Measurements from ENCODE around the gene PLCB1. TPM values are rescaled to one million over a fixed set of nuclear protein-coding genes. Genes with fewer than 3 reads are reported as not detected.

PLCB1 gene
- total RNA-seq, 1 donor from 2014 or later, result 10.8 TPM

GRCh38 chr20:8709627-8710026 is 577.6 kb downstream of the PLCB1 start:
- DNase-seq (ENCODE audit: low spot score), result no peak
- Mint-ChIP-seq H3K27me3 (ENCODE audit: low read depth) (no peaks in the 10 kb centered on the region), H3K4me3 (ENCODE audit: unreplicated experiment) (no peak overlapping the region), H3K36me3 (ENCODE audit: low read depth) (peaks cover 3% of the 10 kb centered on the region), H3K27ac (ENCODE audit: unreplicated experiment) (no peak overlapping the region), H3K9me3 (ENCODE audit: low read depth) (no peaks in the 10 kb centered on the region), H3K4me1 (ENCODE audit: low read depth) (no peaks in the 10 kb centered on the region)
- no peak for TF ChIP-seq CTCF (IDR thresholded peaks at IDR 0.05)

GRCh38 chr20:8711501-8711900 is 579.4 kb downstream of the PLCB1 start:
- DNase-seq (ENCODE audit: low spot score), result no peak
- no peaks in the 10 kb centered on the region for H3K27me3 Mint-ChIP-seq (ENCODE audit: low read depth)
- H3K36me3 Mint-ChIP-seq (ENCODE audit: low read depth), result peaks cover 5% of the 10 kb centered on the region
- no peak overlapping the region for H3K27ac Mint-ChIP-seq (ENCODE audit: unreplicated experiment)
- H3K4me3 Mint-ChIP-seq (ENCODE audit: unreplicated experiment), result no peak overlapping the region
- no peaks in the 10 kb centered on the region for H3K4me1 Mint-ChIP-seq (ENCODE audit: low read depth)
- TF ChIP-seq CTCF (IDR thresholded peaks at IDR 0.05), result no peak
- H3K9me3 Mint-ChIP-seq (ENCODE audit: low read depth), result no peaks in the 10 kb centered on the region

GRCh38 chr20:8714206-8714605 is 582.1 kb downstream of the PLCB1 start:
- TF ChIP-seq CTCF (IDR thresholded peaks at IDR 0.05), result no peak
- H3K4me1 Mint-ChIP-seq (ENCODE audit: low read depth), result no peaks in the 10 kb centered on the region
- no peaks in the 10 kb centered on the region for H3K9me3 Mint-ChIP-seq (ENCODE audit: low read depth)
- H3K4me3 Mint-ChIP-seq (ENCODE audit: unreplicated experiment), result no peak overlapping the region
- H3K27me3 Mint-ChIP-seq (ENCODE audit: low read depth), result no peaks in the 10 kb centered on the region
- no peak overlapping the region for H3K27ac Mint-ChIP-seq (ENCODE audit: unreplicated experiment)
- peaks cover 6% of the 10 kb centered on the region for H3K36me3 Mint-ChIP-seq (ENCODE audit: low read depth)
- no peak for DNase-seq (ENCODE audit: low spot score)

- DNase-seq (ENCODE audit: low spot score), result no peak
- no peaks in the 10 kb centered on the region for H3K27me3 Mint-ChIP-seq (ENCODE audit: low read depth)
- no peaks in the 10 kb centered on the region for H3K4me1 Mint-ChIP-seq (ENCODE audit: low read depth)
- no peak overlapping the region for H3K27ac Mint-ChIP-seq (ENCODE audit: unreplicated experiment)
- no peak overlapping the region for H3K4me3 Mint-ChIP-seq (ENCODE audit: unreplicated experiment)
- no peak for TF ChIP-seq CTCF (IDR thresholded peaks at IDR 0.05)
- H3K9me3 Mint-ChIP-seq (ENCODE audit: low read depth), result no peaks in the 10 kb centered on the region
- H3K36me3 Mint-ChIP-seq (ENCODE audit: low read depth), result peaks cover 3% of the 10 kb centered on the region
Measured at GRCh38 chr20:8718279-8718678, 586.2 kb downstream of the PLCB1 start.

- no peak overlapping the region for H3K27ac Mint-ChIP-seq (ENCODE audit: unreplicated experiment)
- H3K9me3 Mint-ChIP-seq (ENCODE audit: low read depth), result no peaks in the 10 kb centered on the region
- no peak for DNase-seq (ENCODE audit: low spot score)
- peaks cover 3% of the 10 kb centered on the region for H3K36me3 Mint-ChIP-seq (ENCODE audit: low read depth)
- no peak for TF ChIP-seq CTCF (IDR thresholded peaks at IDR 0.05)
- no peaks in the 10 kb centered on the region for H3K27me3 Mint-ChIP-seq (ENCODE audit: low read depth)
- no peak overlapping the region for H3K4me3 Mint-ChIP-seq (ENCODE audit: unreplicated experiment)
- no peaks in the 10 kb centered on the region for H3K4me1 Mint-ChIP-seq (ENCODE audit: low read depth)
Measured at GRCh38 chr20:8720089-8720488, 588.0 kb downstream of the PLCB1 start.

All from chondrocyte (in vitro differentiated cells).